GM10266 (cell line): ENCODE results near the gene CSNK1G3.
A peak's percentile ranks its signal among the peaks of the same experiment; 100 is the strongest.

Source experiments
- DNase-seq: peaks from one replicate; pipeline ENCODE4 v3.0.0; 2012; ENCODE audit errors: extremely low spot score
- TF ChIP-seq, protein P1 (sequence below): IDR thresholded peaks from 2 replicates; pipeline ENCODE4 v1.5.1; 2012; ENCODE audit warnings: mild to moderate bottlenecking, low read depth; ENCODE audit not compliant: control insufficient read depth, insufficient read depth; ENCODE audit errors: missing control alignments

Gene CSNK1G3

GRCh38 chr5:123540534-123540933 lies 28.6 kb downstream of the CSNK1G3 start:
- TF ChIP-seq, protein P1, sequence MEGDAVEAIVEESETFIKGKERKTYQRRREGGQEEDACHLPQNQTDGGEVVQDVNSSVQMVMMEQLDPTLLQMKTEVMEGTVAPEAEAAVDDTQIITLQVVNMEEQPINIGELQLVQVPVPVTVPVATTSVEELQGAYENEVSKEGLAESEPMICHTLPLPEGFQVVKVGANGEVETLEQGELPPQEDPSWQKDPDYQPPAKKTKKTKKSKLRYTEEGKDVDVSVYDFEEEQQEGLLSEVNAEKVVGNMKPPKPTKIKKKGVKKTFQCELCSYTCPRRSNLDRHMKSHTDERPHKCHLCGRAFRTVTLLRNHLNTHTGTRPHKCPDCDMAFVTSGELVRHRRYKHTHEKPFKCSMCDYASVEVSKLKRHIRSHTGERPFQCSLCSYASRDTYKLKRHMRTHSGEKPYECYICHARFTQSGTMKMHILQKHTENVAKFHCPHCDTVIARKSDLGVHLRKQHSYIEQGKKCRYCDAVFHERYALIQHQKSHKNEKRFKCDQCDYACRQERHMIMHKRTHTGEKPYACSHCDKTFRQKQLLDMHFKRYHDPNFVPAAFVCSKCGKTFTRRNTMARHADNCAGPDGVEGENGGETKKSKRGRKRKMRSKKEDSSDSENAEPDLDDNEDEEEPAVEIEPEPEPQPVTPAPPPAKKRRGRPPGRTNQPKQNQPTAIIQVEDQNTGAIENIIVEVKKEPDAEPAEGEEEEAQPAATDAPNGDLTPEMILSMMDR, result no peak
- DNase-seq, result no peak

- DNase-seq, result no peak
- TF ChIP-seq, protein P1, result no peak
Observed at GRCh38 chr5:123543438-123543837, 31.5 kb downstream of the CSNK1G3 start.

DNA sequence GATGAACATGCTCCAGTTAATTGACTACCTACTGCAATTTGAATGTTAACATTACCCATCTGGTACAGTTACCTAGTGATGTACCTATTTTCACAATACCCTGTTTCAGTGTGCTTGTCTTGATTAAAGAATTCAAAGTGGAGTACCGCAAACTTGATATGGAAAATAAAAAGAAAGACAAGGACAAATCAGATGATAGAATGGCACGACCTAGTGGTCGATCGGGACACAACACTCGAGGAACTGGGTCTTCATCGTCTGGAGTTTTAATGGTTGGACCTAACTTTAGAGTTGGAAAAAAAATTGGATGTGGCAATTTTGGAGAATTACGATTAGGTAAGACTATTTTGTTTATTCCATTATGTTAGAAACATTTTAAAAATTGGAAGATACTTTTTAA lies 33.5 kb downstream of the CSNK1G3 start:
- no peak for DNase-seq
- TF ChIP-seq, protein P1, result no peak

- TF ChIP-seq, protein P1, result no peak
- no peak for DNase-seq
Observed at GRCh38 chr5:123546657-123547056, 34.7 kb downstream of the CSNK1G3 start.

DNA sequence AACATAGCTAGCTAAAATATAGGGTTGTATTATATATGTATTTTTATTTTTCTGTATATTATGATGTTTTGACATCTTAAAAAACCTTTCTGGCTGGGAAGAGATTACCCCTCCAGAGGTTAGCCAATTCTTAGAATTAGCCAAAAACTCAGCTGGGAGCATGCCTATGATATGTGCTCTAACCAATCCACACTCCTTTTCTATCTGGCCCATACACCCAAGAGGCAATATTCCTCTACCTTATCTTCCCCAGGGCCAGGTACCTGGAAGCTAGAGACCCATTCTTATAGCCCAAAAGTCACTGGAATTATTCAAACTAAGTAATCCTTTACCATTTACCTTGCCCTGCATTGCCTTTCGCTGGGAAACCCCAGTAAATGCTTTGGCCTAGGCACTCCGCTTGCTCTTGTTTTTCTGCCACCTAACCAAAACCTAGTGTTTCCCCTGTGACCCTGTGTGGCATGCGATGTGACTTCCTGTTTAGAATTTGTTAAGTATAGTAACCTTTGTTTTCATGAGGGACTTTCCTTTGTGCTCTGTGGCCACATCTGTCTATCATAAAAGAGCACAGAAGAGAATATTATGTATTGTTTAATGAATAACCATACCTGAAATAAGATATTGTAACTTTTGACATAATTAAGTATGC lies 37.4 kb downstream of the CSNK1G3 start:
- TF ChIP-seq, protein P1, result no peak
- DNase-seq, result peak; percentile 36

GRCh38 chr5:123554601-123555000 lies 42.6 kb downstream of the CSNK1G3 start:
- TF ChIP-seq, protein P1, result no peak
- DNase-seq, result no peak

DNA sequence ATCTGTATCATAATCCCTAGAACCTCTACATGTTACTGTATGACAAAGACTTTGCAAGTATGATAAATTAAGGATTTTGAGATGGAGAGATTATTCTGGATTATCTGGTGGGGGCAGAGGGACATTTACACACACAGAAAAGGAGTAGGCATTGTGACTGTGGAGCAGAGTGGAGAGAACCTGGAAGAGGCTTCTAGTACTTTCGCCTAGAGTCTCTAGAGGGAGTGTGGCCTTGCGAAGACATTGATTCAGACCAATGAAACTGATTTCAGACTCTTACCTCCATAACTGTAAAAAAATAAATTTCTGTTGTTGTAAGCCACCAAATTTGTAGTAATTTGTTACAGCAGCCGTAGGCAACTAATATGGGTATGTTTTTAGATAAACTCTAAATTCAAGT lies 45.9 kb downstream of the CSNK1G3 start:
- TF ChIP-seq, protein P1, result no peak
- no peak for DNase-seq
